GM18951 (cell line): ENCODE measurements around the gene SAP25.

Source experiments
- POLR2A ChIP-seq: IDR thresholded peaks from 4 replicates; pipeline ENCODE4 v1.6.1; 2011; ENCODE audit warnings: mild to moderate bottlenecking; ENCODE audit not compliant: insufficient read length, insufficient read depth; ENCODE audit errors: extremely low read depth
- in situ Hi-C: fragments of 300-500 bp; cut with MboI; formaldehyde crosslinking; loops from one replicate; pipeline ENCODE4 v1.12.0; 2022; ENCODE audit warnings: low sequenced_read_pairs, mixed read lengths, inconsistent platforms; ENCODE audit not compliant: unreplicated experiment

SAP25 gene

GRCh38 chr7:100573691-100574361, at the start of gene SAP25:
TSS of gene SAP25 (minus strand) at chr7:100573900. CDS start at chr7:100573742, 158 bp downstream.
- TF ChIP-seq POLR2A = no peak
- in situ Hi-C loops = no loop called here

- in situ Hi-C loops = no loop called here
- no peak for TF ChIP-seq POLR2A
Measured at GRCh38 chr7:100621554-100621953, 47.9 kb upstream of the SAP25 start.

GRCh38 chr7:100620804-100621203, 47.1 kb upstream of the SAP25 start:
- in situ Hi-C loops = no loop called here
- TF ChIP-seq POLR2A = no peak

GRCh38 chr7:100620239-100620638, 46.5 kb upstream of the SAP25 start:
- no peak for TF ChIP-seq POLR2A
- in situ Hi-C loops = no loop called here

GRCh38 chr7:100614308-100614861, 40.7 kb upstream of the SAP25 start:
- in situ Hi-C loops = no loop called here
- TF ChIP-seq POLR2A = no peak

- TF ChIP-seq POLR2A = no peak
- in situ Hi-C loops = no loop called here
Measured at GRCh38 chr7:100613412-100614175, 39.9 kb upstream of the SAP25 start.

GRCh38 chr7:100612730-100613390, 39.2 kb upstream of the SAP25 start:
- in situ Hi-C loops = no loop called here
- TF ChIP-seq POLR2A = no peak

GRCh38 chr7:100611983-100612729, 38.5 kb upstream of the SAP25 start, which contains the start of gene MOSPD3:
TSS of gene MOSPD3 (plus strand) at chr7:100612540. CDS start at chr7:100612792, 252 bp downstream.
- peak; percentile 84 for TF ChIP-seq POLR2A
- in situ Hi-C loops = no loop called here

- TF ChIP-seq POLR2A = no peak
- in situ Hi-C loops = no loop called here
Measured at GRCh38 chr7:100609958-100610357, 36.3 kb upstream of the SAP25 start.

- in situ Hi-C loops = no loop called here
- TF ChIP-seq POLR2A = no peak
Measured at GRCh38 chr7:100607111-100607510, 33.4 kb upstream of the SAP25 start.

GRCh38 chr7:100606313-100606712, 32.6 kb upstream of the SAP25 start:
- in situ Hi-C loops = no loop called here
- TF ChIP-seq POLR2A = no peak

- TF ChIP-seq POLR2A = no peak
- in situ Hi-C loops = no loop called here
Measured at GRCh38 chr7:100604976-100605911, 31.5 kb upstream of the SAP25 start.
